Measurements from ENCODE around the gene CEP83.

GRCh38 chr12:94401326-94401725 is 58.3 kb downstream of the CEP83 start:
- no peak for TF ChIP-seq CTCF (IDR thresholded peaks at IDR 0.05; ENCODE audit: insufficient read depth, low read length, poor library complexity, severe bottlenecking)
- no peak for TF ChIP-seq EZH2phosphoT487 (conservative IDR thresholded peaks at IDR 0.05; ENCODE audit: low read length)
